ENCODE measurements around the gene CMTR1. TPM values are rescaled to one million over a fixed set of nuclear protein-coding genes. Genes with fewer than 3 reads are reported as not detected.
A peak's percentile ranks its signal among the peaks of the same experiment; 100 is the strongest.

CMTR1 gene
- total and polyA plus RNA-seq, 2 donors from 2014 or later = 17.3 to 35.6 TPM

GRCh38 chr6:37512400-37513011 is 79.5 kb downstream of the CMTR1 start:
- H3K9me3 ChIP-seq (ENCODE audit: control insufficient read depth in 2 of 3, insufficient read depth in 1 of 3, low read length in 3 of 3) = no peaks in the 10 kb centered on the region
- intact Hi-C loops (cut with DNase I) = no loop called here
- DNase-seq (peak in 3 of 5 donors; percentile 52 to 74 (median 61)), FAIRE-seq (no peak)
- no peak overlapping the region for H3K27ac ChIP-seq (ENCODE audit: low read depth in 2 of 2, low read length in 2 of 2)
- peaks cover 0 to 8% (median 0%) of the 10 kb centered on the region in 3 donors for H3K4me1 ChIP-seq (ENCODE audit: control insufficient read depth in 2 of 3, insufficient read depth in 2 of 3, low read depth in 1 of 3, low read length in 3 of 3)
- no peaks in the 10 kb centered on the region for H3K27me3 ChIP-seq (ENCODE audit: control insufficient read depth, insufficient read depth, low read length)
- H3K9ac ChIP-seq (ENCODE audit: low read length in 3 of 3) = no peak overlapping the region
- TF ChIP-seq CTCF (IDR thresholded peaks at IDR 0.05; ENCODE audit: borderline replicate concordance, extremely low read depth, insufficient read depth) = no peak
- no peaks in the 10 kb centered on the region for H3K36me3 ChIP-seq (ENCODE audit: control insufficient read depth in 2 of 3, insufficient read depth in 3 of 3, low read length in 3 of 3)
- no peak overlapping the region for H3K4me3 ChIP-seq (ENCODE audit: low read length in 3 of 3)

DNA sequence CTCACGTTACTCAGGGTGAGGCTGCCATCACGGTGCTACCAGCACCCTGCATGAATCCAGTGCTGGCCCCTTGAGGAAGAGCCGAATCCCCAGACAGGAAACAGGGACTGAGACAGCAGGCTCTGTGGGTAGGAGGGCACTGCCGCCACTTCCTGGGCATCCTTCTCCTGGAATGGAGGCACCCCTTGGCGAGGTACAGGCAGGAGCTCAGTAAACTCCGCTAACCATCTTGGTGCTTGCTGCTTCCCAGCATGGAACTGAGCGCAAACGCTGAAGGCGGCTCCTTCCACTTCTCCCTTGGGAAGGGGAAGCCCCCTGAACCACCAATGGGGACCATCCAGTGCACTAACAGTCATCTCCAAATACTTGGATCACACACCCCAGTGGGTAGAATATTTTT is 80.1 kb downstream of the CMTR1 start:
- H3K27ac ChIP-seq (ENCODE audit: low read depth in 2 of 2, low read length in 2 of 2) = no peak overlapping the region
- no peak overlapping the region for H3K4me3 ChIP-seq (ENCODE audit: low read length in 3 of 3)
- H3K4me1 ChIP-seq (ENCODE audit: control insufficient read depth in 2 of 3, insufficient read depth in 2 of 3, low read depth in 1 of 3, low read length in 3 of 3) = peaks cover 0 to 8% (median 0%) of the 10 kb centered on the region in 3 donors
- DNase-seq (no peak), FAIRE-seq (no peak)
- no peaks in the 10 kb centered on the region for H3K27me3 ChIP-seq (ENCODE audit: control insufficient read depth, insufficient read depth, low read length)
- H3K9ac ChIP-seq (ENCODE audit: low read length in 3 of 3) = no peak overlapping the region
- TF ChIP-seq CTCF (IDR thresholded peaks at IDR 0.05; ENCODE audit: borderline replicate concordance, extremely low read depth, insufficient read depth) = no peak
- H3K36me3 ChIP-seq (ENCODE audit: control insufficient read depth in 2 of 3, insufficient read depth in 3 of 3, low read length in 3 of 3) = no peaks in the 10 kb centered on the region
- intact Hi-C loops (cut with DNase I) = no loop called here
- no peaks in the 10 kb centered on the region for H3K9me3 ChIP-seq (ENCODE audit: control insufficient read depth in 2 of 3, insufficient read depth in 1 of 3, low read length in 3 of 3)

DNA sequence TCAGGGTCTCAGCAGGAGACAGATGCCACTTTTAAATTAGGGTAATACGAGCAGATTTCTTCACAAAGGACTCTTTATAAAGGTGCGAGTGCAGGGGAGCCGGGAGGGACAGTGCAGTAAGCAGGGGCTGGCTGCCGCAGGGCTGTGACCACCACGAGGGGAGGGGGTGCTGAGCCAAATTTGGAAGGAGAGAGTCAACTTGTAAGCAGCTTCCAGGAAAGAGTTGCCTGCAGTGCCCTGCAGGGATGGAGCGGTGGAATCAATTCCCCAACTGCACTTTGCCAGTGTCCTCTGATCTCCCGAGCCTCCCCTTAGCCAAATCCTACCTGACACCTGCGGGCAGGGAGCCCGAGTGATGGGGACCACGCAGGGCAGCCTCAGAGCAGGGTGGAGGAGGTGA is 80.6 kb downstream of the CMTR1 start:
- intact Hi-C loops (cut with DNase I) = no loop called here
- FAIRE-seq (no peak), DNase-seq (no peak)
- no peak overlapping the region for H3K9ac ChIP-seq (ENCODE audit: low read length in 3 of 3)
- H3K4me3 ChIP-seq (ENCODE audit: low read length in 3 of 3) = no peak overlapping the region
- no peak overlapping the region for H3K27ac ChIP-seq (ENCODE audit: low read depth in 2 of 2, low read length in 2 of 2)
- H3K4me1 ChIP-seq (ENCODE audit: control insufficient read depth in 2 of 3, insufficient read depth in 2 of 3, low read depth in 1 of 3, low read length in 3 of 3) = peaks cover 0 to 8% (median 0%) of the 10 kb centered on the region in 3 donors
- no peaks in the 10 kb centered on the region for H3K27me3 ChIP-seq (ENCODE audit: control insufficient read depth, insufficient read depth, low read length)
- H3K36me3 ChIP-seq (ENCODE audit: control insufficient read depth in 2 of 3, insufficient read depth in 3 of 3, low read length in 3 of 3) = no peaks in the 10 kb centered on the region
- H3K9me3 ChIP-seq (ENCODE audit: control insufficient read depth in 2 of 3, insufficient read depth in 1 of 3, low read length in 3 of 3) = no peaks in the 10 kb centered on the region
- TF ChIP-seq CTCF (IDR thresholded peaks at IDR 0.05; ENCODE audit: borderline replicate concordance, extremely low read depth, insufficient read depth) = no peak

DNA sequence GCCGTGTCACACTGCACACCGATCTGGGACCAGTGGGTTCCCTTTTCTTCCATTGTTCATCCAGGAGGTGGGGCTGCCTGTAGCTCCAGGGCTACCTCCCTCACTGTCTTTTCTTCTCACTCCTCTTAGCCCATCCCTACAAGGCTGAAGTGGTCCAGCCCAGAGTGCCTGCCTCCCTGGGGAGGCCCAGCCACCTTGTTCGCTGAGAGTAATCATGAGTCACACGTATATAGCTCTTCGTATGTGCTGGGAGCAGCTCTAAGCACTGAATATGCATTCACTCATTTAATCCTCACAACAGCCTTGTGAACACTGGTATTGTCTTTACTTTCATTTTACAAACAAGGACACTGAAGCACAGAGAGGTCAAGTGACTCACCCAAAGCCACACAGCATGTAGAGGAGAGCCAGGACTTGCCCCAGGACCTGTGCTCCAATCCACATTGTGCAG is 81.3 kb downstream of the CMTR1 start:
- intact Hi-C loops (cut with DNase I) = no loop called here
- Histone ChIP-seq H3K36me3 (ENCODE audit: control insufficient read depth in 2 of 3, insufficient read depth in 3 of 3, low read length in 3 of 3) (no peaks in the 10 kb centered on the region), H3K27me3 (ENCODE audit: control insufficient read depth, insufficient read depth, low read length) (no peaks in the 10 kb centered on the region), H3K4me1 (ENCODE audit: control insufficient read depth in 2 of 3, insufficient read depth in 2 of 3, low read depth in 1 of 3, low read length in 3 of 3) (peaks cover 0 to 8% (median 0%) of the 10 kb centered on the region in 3 donors), H3K9ac (ENCODE audit: low read length in 3 of 3) (no peak overlapping the region), H3K27ac (ENCODE audit: low read depth in 2 of 2, low read length in 2 of 2) (no peak overlapping the region), H3K9me3 (ENCODE audit: control insufficient read depth in 2 of 3, insufficient read depth in 1 of 3, low read length in 3 of 3) (no peaks in the 10 kb centered on the region), H3K4me3 (ENCODE audit: low read length in 3 of 3) (no peak overlapping the region)
- no peak for TF ChIP-seq CTCF (IDR thresholded peaks at IDR 0.05; ENCODE audit: borderline replicate concordance, extremely low read depth, insufficient read depth)
- DNase-seq (no peak), FAIRE-seq (no peak)
